ENCODE results near the gene GRID1. TPM values are rescaled to one million over a fixed set of nuclear protein-coding genes. Genes with fewer than 3 reads are reported as not detected.

GRID1 gene
- total RNA-seq, 4 donors from 2014 or later, result 0.35 to 10.7 (median 1.3) TPM

DNA sequence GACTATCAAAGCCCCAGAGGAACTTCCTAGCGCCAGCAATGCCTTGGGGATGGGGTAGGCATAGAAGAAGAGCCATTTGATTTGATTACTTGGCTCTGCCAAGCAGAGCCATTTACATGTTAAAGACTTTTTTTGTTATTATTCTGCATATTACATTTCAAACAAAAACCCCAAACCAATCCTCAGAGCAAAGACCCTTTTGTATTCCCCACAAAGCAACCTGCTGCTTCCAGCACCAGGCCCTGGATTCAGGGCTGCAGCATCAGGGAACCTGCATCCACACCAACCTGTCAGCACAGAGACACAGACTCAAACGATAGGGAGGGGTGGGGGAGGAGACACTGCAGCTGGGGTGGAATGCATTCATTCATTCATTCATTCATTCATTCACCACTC is 73.2 kb downstream of the GRID1 start:
- H3K27me3 ChIP-seq, result no peaks in the 10 kb centered on the region
- H3K4me3 ChIP-seq, result no peak overlapping the region
- H3K4me1 ChIP-seq, result no peaks in the 10 kb centered on the region
- no peaks in the 10 kb centered on the region for H3K9me3 ChIP-seq
- no peak overlapping the region for H3K27ac ChIP-seq
- TF ChIP-seq POLR2A (IDR thresholded peaks at IDR 0.05), result no peak
- TF ChIP-seq, protein P1, sequence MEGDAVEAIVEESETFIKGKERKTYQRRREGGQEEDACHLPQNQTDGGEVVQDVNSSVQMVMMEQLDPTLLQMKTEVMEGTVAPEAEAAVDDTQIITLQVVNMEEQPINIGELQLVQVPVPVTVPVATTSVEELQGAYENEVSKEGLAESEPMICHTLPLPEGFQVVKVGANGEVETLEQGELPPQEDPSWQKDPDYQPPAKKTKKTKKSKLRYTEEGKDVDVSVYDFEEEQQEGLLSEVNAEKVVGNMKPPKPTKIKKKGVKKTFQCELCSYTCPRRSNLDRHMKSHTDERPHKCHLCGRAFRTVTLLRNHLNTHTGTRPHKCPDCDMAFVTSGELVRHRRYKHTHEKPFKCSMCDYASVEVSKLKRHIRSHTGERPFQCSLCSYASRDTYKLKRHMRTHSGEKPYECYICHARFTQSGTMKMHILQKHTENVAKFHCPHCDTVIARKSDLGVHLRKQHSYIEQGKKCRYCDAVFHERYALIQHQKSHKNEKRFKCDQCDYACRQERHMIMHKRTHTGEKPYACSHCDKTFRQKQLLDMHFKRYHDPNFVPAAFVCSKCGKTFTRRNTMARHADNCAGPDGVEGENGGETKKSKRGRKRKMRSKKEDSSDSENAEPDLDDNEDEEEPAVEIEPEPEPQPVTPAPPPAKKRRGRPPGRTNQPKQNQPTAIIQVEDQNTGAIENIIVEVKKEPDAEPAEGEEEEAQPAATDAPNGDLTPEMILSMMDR (IDR thresholded peaks at IDR 0.05), result no peak
- no peak for DNase-seq
- H3K36me3 ChIP-seq, result no peaks in the 10 kb centered on the region

- no peaks in the 10 kb centered on the region for H3K27me3 ChIP-seq
- TF ChIP-seq, protein P1 (IDR thresholded peaks at IDR 0.05), result no peak
- TF ChIP-seq POLR2A (IDR thresholded peaks at IDR 0.05), result no peak
- DNase-seq, result peak in 2 of 3 donors; percentile 31 to 34
- no peaks in the 10 kb centered on the region for H3K9me3 ChIP-seq
- no peak overlapping the region for H3K4me3 ChIP-seq
- H3K27ac ChIP-seq, result no peak overlapping the region
- no peaks in the 10 kb centered on the region for H3K4me1 ChIP-seq
- no peaks in the 10 kb centered on the region for H3K36me3 ChIP-seq
These were observed 73.9 kb downstream of the GRID1 start for GRCh38 chr10:86292462-86293395.

GRCh38 chr10:86291616-86292340 is 74.8 kb downstream of the GRID1 start:
- peak in 2 of 3 donors; percentile 28 to 32 for DNase-seq
- Histone ChIP-seq H3K4me3 (no peak overlapping the region), H3K36me3 (no peaks in the 10 kb centered on the region), H3K9me3 (no peaks in the 10 kb centered on the region), H3K4me1 (no peaks in the 10 kb centered on the region), H3K27ac (no peak overlapping the region), H3K27me3 (no peaks in the 10 kb centered on the region)
- TF ChIP-seq POLR2A (IDR thresholded peaks at IDR 0.05), result no peak
- TF ChIP-seq, protein P1 (IDR thresholded peaks at IDR 0.05), result no peak

DNA sequence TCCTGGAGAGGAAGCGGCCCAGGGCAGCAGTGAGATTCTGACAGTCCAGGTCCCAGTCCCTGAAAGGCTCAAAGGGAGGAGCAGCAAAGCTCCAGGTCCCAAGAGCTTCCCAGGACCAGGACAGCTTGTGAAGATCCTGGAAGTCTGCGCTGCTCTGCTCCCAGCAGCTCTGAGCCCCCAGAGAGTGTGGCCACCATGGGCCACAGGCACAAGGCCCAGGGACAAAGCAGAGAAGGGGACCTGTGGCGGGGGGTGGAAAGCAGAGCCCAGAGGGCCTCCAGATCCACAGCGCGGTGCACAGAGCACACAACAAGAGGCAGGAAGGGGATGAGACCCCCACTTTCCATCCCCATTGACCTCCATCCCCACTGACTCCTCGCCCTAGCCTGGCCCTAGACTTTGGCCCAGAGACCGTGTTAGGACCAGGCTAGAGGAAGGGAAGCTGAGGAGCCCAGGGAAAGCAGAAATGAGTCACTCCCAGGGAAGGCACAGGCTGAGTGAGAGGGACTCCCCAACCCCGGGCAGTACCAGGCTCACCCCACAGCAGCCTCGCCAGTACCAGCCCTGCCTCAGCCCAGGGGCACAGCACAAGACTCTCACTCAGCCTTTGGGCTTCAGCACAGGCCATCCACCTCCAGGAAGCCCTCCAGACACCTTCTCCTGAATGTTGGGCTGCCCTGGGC is 75.5 kb downstream of the GRID1 start:
- no peak overlapping the region for H3K27ac ChIP-seq
- H3K4me3 ChIP-seq, result no peak overlapping the region
- no peaks in the 10 kb centered on the region for H3K27me3 ChIP-seq
- no peaks in the 10 kb centered on the region for H3K4me1 ChIP-seq
- H3K9me3 ChIP-seq, result no peaks in the 10 kb centered on the region
- H3K36me3 ChIP-seq, result no peaks in the 10 kb centered on the region
- DNase-seq, result peak in 2 of 3 donors; percentile 28 to 34
- TF ChIP-seq, protein P1 (IDR thresholded peaks at IDR 0.05), result no peak
- TF ChIP-seq POLR2A (IDR thresholded peaks at IDR 0.05), result no peak

- TF ChIP-seq POLR2A (IDR thresholded peaks at IDR 0.05), result no peak
- TF ChIP-seq, protein P1 (IDR thresholded peaks at IDR 0.05), result no peak
- Histone ChIP-seq H3K9me3 (no peaks in the 10 kb centered on the region), H3K4me1 (no peaks in the 10 kb centered on the region), H3K4me3 (no peak overlapping the region), H3K27ac (no peak overlapping the region), H3K27me3 (no peaks in the 10 kb centered on the region), H3K36me3 (no peaks in the 10 kb centered on the region)
- peak in 1 of 3 donors; percentile 15 for DNase-seq
These were observed 77.1 kb downstream of the GRID1 start for GRCh38 chr10:86289577-86289868.

Data from Peyer's patch (tissue), 4 donors.